Midbrain (tissue), 1 donor: Measurements from ENCODE around the gene CALCOCO2.
A peak's percentile ranks its signal among the peaks of the same experiment; 100 is the strongest.
"Not testable (repeated sequence)": the region's sequence is repeated elsewhere in the genome, so short reads cannot be mapped to it uniquely, and the experiment has no call there.

Source experiments
- DNase-seq: peaks from one replicate; lab custom pipeline; 2025; lab: John Stamatoyannopoulos, UW

CALCOCO2 gene

GRCh38 chr17:48825446-48826381 lies 5.1 kb upstream of the CALCOCO2 start:
- no peak for DNase-seq

GRCh38 chr17:48831549-48831883 lies 681 bp downstream of the CALCOCO2 start:
- no peak for DNase-seq

GRCh38 chr17:48834973-48835372 lies 4.1 kb downstream of the CALCOCO2 start:
- no peak for DNase-seq

GRCh38 chr17:48835971-48836370 lies 5.1 kb downstream of the CALCOCO2 start:
- no peak for DNase-seq

- DNase-seq: not testable (repeated sequence)
Measured at GRCh38 chr17:48837458-48837857, 6.6 kb downstream of the CALCOCO2 start.

DNA sequence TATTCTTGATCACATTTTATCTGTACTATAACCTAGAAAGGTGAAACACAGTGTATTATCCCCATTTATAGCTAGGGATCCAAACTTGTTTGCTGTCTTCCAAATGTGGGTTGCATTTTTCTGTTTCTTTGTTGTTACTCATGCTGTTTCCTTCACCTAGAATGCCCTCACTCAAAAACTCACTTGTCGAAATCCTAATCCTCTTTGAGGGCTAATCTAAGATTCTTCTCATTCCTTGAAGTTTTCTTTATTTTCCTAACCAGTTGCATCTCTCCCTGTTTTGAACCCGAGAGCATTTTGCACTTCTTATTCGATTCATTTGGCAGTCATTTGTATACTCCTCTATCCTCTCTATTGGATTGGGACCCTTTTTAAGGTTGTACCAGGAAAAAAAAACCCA lies 9.6 kb downstream of the CALCOCO2 start:
- DNase-seq: no peak

DNA sequence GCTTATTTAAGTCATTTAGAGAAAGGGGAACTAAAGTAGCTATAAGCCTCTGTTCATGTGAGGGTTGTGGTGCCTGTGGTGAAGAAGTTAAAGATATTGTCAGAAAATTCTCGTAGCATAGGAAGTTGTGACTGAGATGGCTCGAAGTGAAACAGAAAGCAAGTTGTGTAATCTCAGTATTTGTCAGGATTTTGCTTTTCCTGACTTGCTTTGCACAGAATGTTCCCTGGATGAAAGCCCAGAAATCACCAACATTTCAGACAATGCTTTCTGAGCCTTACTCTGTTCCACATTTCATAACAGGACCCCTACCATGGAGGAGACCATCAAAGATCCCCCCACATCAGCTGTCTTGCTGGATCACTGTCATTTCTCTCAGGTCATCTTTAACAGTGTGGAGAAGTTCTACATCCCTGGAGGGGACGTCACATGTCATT lies 10.6 kb downstream of the CALCOCO2 start:
- peak; percentile 76 for DNase-seq

GRCh38 chr17:48842746-48843145 lies 11.9 kb downstream of the CALCOCO2 start:
- DNase-seq: no peak

GRCh38 chr17:48843187-48843900 lies 12.5 kb downstream of the CALCOCO2 start:
- DNase-seq: no peak

DNA sequence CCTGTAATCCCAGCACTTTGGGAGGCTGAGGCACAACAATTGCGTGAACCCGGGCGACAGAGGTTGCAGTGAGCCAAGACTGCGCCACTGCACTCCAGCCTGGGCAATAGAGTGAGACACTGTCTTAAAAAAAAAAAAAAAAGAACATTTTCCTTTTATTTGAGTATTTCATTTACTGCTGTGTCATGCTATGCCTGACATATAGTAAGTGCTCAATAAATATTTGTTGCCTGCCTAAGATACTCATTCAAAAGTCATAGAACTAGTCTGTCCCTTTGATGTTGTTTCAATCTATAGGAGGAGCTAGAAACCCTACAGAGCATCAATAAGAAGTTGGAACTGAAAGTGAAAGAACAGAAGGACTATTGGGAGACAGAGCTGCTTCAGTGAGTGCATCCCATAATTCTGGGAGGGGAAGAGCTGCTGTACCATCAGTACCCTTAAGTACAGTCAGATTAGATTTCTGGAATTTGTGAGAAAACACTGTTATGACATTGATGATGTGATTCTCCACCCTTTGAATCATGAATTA lies 20.0 kb downstream of the CALCOCO2 start:
- no peak for DNase-seq

GRCh38 chr17:48854774-48855476 lies 24.1 kb downstream of the CALCOCO2 start:
- DNase-seq: no peak

GRCh38 chr17:48856122-48856821 lies 25.4 kb downstream of the CALCOCO2 start:
- no peak for DNase-seq

GRCh38 chr17:48860034-48860433 lies 29.2 kb downstream of the CALCOCO2 start:
- no peak for DNase-seq

DNA sequence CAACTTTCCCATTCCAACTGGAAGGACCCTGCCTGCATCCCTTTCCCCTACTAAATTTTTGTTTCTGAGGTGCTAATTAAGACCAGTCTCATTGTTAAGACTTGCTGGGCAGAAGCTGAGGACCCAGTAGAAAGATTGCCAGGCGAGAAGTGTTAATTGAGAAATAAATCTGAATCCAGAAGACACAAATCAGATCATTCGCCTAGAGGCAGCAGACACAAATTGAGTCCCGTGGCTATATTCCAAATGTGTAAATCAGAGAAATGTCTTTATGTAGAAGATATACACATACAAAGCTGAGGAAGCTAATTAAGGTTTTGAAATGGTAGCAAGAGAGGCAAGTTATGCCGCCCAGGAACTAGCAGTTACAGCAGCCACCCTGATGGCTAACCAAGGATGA lies 29.6 kb downstream of the CALCOCO2 start:
- no peak for DNase-seq

- no peak for DNase-seq
Measured at GRCh38 chr17:48868916-48869500, 38.2 kb downstream of the CALCOCO2 start.

DNA sequence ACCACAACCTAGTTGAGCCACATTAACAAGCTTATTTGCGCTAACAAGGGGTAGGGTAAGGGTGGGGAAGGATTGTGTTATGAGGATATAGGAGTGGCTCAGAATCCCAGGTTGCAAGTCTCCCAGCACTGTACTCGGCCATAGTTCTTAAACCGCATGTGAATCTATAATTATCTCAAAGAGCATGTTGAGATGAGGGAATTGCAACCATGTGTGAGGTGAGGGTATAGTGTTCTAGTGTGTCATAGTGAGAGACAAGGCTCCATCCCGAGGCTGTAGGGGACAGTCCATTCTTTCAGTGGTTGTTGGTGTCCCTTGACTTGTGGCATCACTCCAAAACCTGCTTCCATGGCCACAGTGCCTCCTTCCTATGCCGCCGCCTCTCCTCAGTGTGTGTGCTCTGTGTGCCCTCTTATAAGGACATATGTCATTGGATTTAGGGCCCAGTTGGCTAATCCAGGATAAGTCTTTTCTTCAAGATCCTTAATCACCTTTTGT lies 39.0 kb downstream of the CALCOCO2 start:
- no peak for DNase-seq

GRCh38 chr17:48871035-48871550 lies 40.3 kb downstream of the CALCOCO2 start:
- DNase-seq: no peak

- DNase-seq: no peak
Measured at GRCh38 chr17:48871551-48872351, 40.9 kb downstream of the CALCOCO2 start.

DNA sequence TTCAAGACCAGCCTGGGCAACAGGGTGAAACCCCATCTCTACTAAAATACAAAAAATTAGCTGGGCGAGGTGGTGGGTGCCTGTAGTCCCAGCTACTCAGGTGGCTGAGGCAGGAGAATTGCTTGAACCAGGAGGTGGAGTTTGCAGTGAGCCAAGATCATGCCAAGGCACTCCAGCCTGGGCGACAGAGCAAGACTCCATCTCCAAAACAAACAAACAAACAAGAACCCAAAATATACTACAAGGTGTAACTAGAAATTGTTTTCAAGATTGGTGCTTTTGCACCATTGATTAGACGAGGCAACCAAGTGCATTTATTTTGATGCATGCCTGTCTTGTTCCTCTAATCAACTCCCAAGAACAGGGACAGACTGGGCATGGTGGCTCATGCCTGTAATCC lies 41.6 kb downstream of the CALCOCO2 start:
- DNase-seq: not testable (repeated sequence)

DNA sequence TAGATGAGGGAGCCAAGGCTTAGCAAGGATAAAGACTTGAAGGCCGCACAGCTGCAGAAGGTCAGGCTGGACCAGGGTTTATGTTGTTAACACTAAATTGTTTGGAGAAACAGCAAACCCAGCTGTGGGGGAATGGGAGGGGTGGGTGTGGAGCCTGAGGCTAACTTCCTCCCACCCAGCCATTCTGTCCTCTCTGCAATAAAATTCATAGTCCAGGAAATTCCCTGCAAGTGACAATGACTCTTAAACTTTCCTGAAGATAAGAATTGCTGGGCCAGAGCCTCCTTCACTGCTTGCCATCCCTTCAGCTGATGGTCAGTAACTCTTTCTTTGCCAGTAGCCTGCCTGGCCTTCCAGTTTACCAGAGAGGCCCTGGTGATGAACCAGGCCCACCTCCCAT lies 42.4 kb downstream of the CALCOCO2 start:
- DNase-seq: no peak
